Testis (tissue), 2 donors: ENCODE data around the gene HTR3A.

Experiments used
- CTCF ChIP-seq, 3 experiments: fragments of 450-650 bp in 2 of 3; fragments of 200-600 bp in 1 of 3; sonication (generic) in 1 of 3; IDR thresholded peaks; one replicate each; pipeline ENCODE4 v1.5.1; 2016 to 2019; ENCODE audit warnings: antibody characterized with exemption in 3 of 3, mild to moderate bottlenecking in 2 of 3, moderate library complexity in 1 of 3
- POLR2A ChIP-seq: fragments of 450-650 bp; IDR thresholded peaks from one replicate; pipeline ENCODE4 v1.6.1; 2017; ENCODE audit warnings: antibody characterized with exemption, mild to moderate bottlenecking, moderate library complexity

GRCh38 chr11:113926273-113927197 lies 48.4 kb upstream of the HTR3A start:
- TF ChIP-seq POLR2A, result no peak
- TF ChIP-seq CTCF (IDR thresholded peaks at IDR 0.05), result no peak
